Activated CD8-positive, alpha-beta memory T cell treated with anti-CD3 and anti-CD28 coated beads for 24 hours (primary cell): ENCODE data around the gene KDSR.
"Not testable (repeated sequence)": the region's sequence is repeated elsewhere in the genome, so short reads cannot be mapped to it uniquely, and the experiment has no call there.

ENCODE experiments used
- DNase-seq: peaks from one replicate; pipeline ENCODE4 v3.0.0-alpha.2; 2020

KDSR gene

DNA sequence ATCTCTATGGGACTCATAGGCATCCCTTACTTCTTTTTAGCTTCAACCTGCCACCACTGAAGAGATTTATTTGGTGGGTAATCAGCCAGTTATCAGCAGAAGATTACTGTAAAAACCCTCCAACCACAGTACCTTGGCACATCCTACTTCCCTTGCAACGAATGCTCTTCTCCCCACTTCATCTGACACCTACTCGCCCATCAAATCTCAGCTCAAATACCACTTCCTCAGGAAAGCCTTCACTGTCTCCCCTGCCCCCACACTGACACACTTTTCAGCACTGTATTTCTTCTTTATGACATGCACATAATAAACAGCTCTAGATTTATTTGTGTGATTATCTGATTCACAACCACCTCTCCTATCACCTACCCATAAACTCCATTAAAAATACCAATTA, 3.1 kb downstream of the KDSR start:
- DNase-seq = no peak

DNA sequence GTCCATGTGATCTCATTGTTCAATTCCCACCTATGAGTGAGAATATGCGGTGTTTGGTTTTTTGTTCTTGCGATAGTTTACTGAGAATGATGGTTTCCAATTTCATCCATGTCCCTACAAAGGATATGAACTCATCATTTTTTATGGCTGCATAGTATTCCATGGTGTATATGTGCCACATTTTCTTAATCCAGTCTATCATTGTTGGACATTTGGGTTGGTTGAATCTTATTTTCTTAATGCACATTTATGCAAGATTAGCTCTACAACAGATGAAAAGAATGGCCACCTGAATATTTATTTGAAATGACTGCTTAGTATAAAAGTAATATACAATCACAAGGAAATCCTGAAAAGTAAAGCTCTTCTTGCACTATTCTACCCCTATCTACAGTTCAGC, 3.6 kb downstream of the KDSR start:
- not testable (repeated sequence) for DNase-seq

DNA sequence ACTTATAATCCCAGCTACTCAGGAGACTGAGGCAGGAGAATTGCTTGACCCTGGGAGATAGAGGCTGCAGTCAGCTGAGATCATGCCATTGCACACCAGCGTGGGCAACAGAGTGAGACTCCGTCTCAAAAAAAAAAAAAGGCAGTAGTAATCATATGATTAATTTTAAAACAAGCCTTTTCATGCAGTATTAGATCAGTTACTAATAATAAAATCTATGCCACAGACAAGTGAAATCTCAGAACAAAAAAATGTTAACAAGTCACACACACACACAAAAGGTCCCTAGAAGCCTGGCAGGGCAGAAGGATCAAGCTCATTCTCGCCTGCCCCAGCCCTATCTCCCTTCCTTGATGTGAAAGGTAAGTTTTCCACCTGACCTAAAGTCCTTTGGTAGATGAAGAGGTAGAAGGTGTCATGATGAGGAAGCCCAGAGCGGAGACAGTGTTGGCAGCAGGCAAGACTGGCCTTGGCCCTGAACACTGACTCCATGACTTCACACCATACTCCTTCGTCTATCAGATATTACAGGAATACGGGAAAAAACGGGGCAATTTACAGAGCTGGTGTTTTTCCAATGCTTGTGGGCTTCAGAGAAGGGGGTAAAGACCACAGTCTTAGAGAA, 10.6 kb downstream of the KDSR start:
- DNase-seq = no peak

DNA sequence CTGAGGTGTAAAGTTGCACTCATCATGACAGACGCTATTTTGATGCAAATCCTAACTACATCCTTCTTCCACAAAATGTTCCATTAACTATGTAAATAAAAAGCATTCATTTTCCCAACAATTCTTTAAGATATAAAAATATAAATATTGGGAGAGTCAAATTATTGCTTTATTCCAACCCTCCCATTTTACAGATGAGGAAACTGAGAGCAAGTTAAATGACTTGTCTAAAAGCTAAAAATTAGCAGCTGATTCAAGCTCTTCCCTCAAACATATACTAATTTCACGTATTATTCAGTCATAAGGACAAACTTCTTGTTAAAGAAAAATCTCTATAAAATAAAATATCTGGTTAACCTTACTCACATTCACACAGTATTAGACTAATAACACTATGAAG, 16.8 kb downstream of the KDSR start:
- DNase-seq = no peak

DNA sequence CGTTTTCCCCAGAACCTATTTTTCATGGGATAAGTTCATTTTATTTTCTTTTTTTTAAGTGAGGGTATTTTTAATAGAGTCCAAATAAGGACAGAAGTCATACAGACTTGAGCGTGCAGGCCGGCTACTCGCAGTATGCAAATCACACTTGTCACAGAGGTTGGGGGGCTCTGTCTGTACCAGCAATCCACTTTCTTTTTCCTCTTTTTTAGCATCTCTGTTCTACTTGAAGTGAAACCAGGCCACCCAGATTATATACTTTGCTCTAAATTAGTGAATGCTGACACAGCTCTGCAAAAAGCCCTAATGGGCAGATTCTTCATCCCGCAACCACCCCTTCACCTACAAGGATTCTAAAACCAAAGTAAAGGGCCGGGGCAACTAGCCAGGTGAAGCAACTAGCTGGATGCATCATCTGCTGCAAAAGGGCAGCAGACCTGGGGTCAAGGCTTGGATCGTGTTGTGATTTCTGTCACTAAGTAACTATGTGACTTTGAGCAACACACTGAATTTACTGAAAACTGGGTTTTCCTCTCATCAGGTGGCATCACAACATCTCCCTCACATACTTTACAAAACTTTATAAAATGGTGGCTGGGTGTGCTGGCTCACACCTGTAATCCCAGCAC, 18.4 kb downstream of the KDSR start:
- DNase-seq = no peak

DNA sequence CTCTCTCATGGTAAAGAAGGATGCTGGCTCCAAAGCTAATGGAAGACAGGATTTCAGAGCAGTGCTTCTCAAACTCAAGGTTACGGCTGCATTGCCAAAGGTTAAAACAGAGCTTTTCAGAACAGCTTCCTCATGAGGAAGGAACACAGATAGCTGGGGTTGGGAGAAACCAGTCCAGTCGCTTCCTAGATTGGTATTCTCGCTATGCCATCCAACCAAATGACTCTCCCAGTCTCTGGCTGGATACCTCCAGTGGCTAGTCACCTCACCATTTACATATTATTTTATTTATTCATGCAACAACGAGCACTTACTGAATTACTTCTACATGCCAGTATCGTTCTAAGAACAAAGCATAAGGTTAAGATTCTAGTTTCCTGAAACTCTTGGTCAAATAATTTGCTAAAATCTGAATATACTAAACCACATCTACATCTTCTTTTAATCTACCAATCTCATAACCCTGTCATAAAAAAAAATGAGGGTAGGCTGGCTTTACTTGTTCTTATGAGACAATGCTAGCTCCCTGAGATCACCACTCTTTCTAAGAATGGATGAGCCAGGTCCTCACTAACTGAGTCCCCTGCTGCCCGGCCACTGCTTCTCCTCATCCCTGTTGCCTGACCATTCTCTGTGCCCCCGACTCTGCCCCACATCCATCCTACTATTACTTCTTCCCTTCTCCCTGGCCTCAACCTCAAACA, 20.4 kb downstream of the KDSR start:
- no peak for DNase-seq

DNA sequence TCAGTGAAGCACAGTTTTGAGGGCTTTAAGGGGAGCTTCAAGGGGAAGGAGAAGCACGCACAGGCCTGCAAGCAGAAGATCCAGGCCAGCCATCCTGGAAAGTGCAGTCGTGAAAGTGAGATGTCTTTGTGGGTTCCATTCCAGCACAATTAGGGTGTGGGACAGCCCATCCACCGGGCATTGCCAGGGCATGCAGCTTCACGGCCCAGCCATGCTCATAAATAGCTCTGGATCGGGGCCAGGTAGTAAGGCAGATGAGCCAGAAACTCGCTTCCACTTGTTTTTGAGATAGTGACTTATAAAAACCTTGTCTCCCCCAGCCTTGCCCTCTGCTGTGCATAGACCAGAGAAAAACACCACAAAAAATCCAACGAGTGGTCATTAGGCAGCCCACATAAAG, 21.0 kb downstream of the KDSR start:
- no peak for DNase-seq

DNA sequence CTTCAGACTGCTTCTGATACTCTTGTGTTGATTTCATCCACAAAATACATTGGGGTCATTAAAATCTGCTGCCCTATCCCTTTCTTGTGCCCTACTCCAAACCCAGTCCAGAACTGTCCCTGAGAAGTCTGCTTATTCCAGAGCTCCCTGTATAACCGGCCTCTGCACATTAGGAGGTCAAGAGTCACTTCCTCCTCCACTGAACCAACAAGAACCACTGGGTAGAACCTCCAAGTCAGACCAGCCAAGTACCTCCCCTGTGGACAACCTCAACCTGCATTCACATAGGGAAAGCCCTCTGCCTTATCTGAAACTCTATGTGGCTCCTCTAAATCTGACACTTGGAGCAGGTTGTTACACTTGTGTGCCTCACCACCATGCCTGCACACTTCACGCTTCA, 22.1 kb downstream of the KDSR start:
- DNase-seq = no peak

DNA sequence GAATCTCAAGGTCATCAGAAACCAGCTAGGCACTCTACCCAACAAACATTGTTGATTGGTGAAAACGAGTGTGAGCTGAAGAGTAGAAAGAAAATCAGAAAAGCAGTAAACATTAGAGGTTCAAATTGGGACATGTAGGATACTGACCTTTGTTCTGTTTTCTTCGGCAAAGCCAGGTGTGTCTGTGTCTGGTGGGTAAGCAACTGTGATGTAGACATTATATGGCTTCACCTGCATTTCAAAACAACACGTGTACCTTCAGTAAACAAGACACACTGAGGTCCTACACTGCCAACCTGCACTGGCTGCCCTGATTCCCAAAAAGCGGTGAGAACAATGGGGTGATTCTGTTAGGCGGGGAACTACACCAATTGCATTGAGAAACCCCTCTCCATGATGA, 22.7 kb downstream of the KDSR start:
- DNase-seq = no peak

DNA sequence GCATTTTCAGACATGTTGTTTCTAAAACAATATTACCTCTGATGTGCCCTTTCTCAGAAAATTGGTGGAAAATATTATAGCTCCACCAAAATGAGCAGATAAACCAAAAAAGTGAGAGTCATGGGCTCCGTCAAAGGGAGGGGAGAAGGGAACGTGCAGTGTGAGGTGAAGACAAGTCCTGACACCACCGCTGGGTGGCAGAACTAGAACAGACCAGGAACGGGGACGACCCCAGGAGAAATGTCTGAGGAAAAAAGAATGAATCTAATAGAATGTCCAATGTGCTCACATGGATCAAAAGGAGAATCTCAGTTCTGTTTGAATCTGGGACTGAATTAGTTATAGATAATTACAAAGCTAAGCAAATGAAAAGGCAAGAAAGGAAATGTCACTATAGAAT, 24.8 kb downstream of the KDSR start:
- DNase-seq = no peak

DNA sequence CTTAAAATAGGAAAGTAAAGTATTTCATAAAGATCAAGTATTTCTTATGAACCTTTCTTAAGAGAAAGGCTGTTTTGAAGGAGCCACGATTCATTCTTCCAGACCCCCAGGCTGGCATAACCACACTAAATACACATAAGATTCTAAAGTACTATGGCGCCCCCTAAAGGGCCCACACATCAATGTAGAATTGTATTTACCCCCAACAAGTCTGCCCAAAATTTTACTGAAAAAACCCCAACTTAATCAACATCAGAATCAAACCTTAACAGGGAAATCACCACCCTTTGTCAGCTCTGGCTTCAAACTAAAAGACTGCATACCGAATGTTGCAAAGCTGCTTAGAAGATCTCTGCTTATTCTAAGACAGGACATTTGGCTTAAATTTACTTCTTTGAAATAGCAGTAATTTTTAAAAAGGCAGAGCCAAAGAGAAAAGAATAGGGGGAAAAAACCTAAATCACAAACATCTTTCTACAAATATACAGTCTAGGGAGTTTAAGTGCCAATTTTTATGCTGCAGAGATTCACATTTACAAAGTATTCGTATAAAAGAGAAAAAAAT, 27.0 kb downstream of the KDSR start:
- DNase-seq = no peak

DNA sequence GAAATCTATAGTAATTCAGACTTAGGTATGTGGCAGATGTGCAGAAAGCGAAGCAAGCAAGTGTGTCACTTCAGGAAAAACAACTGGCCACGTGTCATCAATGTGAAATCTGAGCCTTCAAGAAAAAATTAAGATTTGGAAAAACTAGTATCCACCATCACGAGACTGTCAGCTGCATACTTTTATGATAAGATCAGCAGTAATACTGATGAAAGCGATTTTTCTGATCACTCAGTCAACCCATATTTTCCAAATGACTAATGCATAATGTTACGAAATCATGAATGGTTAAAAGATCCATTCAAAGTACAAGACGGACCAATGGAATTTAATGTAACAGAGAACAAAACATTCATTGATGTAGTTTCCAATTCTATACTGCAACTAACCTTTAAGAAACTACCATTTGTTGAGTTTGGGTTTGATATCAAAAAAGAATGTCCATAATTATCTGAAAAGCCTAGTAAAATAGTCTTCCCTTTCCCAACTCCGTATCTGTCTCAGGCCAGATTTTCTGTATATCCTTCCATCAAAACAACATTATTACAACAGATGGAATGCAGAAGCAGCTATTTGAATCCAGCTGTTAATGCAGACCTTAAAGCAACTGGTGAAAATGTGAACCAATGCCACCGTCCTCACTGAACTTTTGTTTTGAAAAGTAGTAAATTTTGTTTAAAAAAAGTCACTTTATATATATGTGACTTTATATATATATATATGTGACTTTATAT, 30.5 kb downstream of the KDSR start:
- DNase-seq = no peak

DNA sequence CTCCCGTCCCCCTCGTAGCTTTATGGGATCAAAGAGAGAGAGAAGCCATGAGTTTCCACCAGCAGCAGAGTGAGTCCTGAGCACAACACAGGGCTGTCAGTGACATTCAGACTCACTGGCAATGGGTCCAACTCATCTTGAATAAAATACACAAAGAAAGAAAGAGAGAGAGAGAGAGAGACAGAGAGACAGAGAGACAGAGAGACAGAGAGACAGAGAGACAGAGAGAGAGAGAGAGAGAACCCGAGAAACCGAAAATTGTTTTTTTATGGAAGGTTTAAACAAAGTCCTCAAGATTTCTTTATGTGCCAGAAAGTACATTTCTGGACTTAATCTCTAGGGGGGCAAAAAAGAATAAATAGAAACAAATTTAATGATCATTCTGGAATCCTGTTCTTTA, 35.9 kb downstream of the KDSR start:
- DNase-seq = no peak

DNA sequence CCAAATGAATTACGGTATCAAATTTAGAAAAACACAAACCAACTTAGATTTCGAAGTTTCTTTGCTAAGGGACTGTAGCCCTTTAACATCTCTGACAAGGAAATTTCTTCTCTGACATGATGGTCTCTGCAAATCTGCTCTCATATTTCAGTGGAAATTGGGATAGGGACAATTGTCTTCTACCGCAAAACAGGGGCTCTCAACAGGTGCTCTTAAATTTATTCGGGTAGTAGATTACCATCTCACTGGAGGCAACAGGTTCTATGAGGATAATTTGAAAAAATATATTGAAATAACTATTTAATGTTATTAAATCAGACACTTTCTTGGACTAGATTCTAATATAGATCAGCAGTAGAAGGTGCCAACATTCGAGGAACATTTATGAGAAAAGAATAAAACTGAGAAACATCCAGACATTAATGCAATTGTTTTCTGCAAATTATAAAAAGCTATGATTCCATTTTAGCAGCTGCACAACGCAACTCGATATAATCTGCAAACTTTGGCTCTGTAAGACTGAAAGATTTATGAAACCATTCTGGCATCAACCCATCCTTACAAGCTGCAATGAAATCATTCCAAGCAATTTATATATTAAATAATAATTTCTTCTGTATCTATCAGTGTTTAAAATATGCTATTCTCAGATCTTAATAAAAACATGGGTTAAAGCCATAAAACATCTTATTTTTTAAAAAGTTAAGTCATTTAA, 37.4 kb downstream of the KDSR start:
- no peak for DNase-seq

DNA sequence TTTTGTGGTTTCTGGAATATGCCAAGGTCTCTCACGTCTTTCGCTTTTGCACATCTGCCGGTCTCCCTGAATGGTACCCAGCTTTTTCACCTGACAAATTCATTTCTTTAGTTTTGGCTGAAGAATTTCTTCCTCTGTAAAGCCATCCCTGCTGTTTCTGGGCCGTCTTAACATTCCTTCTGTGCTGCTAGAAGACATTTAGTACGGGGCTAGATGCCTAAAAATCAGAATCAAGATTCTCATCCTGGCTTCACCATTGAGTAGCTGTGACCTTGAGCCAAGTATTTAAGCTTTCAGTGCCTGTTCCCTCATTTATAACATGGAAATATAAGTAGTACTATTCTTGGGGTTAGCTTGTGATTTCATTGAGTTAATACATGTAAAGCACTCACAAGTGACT, 41.0 kb downstream of the KDSR start:
- no peak for DNase-seq

DNA sequence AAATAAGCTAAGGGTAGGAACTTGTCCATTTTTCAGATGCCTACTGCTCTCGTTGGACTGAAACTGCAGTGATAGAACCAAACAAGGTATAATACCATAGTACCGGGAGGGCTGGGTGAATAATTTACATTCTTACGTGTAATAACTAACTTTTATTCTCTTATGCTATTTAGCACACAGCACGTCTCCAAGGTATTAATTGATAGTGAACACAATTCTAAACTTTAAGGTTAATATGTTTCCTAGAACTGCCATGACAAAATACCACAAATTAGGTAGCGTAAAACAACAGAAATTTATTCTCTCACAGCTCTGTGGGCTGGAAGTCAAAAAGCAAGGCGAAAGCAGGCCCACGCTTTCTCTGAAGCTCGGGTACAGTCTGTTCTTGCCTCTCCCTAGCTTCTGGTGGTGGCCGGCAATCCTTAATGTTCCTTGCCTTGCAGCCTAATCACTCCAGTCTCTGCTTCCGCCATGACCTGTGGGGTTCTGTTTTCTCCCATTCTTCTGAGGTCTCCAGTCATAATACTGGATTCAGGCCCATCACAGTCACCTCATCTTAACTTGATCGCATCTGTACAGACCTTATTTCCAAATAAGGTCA, 41.8 kb downstream of the KDSR start:
- DNase-seq = no peak

DNA sequence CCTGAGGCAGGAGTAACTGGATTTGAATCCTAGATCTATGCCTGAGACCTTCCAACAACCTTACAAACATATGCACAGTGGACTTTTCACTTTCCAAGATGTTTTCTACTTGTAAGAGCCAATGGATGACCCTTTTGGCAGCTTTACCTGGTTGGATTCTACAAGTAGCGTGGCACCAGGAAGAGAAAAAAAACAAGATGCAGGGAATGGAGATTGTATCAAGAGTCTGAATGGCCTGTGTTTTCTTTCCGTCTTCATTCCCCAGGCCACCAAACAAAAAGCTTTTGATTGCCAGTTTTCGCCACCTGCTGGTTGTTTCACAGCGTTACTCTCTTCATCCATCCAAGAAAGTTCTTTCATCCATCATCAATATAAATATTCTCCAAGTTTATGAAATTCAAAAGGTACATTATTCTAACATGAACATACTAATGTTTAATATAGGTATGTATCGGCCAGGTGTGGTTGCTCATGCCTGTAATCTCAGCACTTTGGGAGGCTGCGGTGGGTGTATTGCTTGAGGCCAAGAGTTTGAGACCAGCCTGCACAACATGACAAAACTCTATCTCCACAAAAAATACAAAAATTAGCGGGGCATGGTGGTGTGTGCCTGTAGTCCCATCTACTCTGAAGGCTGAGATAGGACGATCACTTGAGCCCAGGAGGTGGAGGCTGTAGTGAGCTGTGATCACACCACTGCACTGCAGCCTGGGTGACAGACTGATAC, 43.9 kb downstream of the KDSR start:
- no peak for DNase-seq

DNA sequence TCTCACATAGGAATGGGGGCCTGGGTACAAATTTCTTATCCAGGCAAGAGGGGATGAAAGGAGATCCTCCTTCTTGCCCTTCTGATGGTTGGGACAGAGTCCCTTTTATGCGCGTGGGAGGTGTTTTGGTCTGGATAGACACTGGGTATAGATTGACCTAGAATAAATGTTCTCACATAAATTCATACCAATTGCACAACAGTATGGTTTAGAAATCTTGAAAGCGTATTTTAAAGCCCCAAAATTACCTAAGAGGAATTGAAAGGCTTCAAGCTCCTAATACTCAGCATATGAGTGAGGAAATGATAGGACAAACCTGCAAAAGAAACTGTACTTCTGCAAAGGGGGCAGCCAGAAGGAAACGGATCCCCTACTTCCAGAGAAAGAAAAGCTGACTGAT, 44.8 kb downstream of the KDSR start:
- no peak for DNase-seq

DNA sequence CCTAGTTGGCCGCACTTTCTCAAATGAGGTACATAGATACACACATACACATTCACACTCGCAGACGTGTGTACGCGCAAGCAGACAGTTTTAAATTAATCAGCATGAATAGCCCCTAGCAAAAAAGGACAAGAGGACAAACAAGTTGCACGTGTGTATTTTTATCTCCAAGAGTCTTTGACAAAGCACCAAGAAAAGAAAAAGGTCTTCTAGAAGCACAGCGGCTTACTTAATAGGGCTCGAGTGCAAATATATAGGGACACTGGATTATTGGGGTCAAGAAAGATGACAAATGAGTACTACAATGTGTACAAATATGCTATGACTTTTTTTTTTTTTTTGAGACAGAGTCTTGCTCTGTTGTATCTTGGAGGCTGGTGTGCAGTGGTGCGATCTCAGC, 45.7 kb downstream of the KDSR start:
- no peak for DNase-seq

DNA sequence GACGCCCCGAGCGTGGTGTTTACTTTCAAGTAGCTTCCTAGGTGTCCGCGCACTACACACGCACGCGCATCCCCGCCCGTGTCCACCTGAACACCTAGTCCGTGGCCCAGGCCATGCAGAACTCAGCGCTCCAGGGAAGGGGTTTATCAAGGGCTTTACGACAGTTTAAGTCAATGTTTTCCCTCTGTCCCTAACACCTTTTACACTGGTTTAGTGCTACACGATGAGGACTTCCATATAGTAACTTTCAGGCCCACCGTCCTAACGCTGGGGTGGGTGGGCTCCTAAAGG, 46.1 kb downstream of the KDSR start:
- DNase-seq = no peak

DNA sequence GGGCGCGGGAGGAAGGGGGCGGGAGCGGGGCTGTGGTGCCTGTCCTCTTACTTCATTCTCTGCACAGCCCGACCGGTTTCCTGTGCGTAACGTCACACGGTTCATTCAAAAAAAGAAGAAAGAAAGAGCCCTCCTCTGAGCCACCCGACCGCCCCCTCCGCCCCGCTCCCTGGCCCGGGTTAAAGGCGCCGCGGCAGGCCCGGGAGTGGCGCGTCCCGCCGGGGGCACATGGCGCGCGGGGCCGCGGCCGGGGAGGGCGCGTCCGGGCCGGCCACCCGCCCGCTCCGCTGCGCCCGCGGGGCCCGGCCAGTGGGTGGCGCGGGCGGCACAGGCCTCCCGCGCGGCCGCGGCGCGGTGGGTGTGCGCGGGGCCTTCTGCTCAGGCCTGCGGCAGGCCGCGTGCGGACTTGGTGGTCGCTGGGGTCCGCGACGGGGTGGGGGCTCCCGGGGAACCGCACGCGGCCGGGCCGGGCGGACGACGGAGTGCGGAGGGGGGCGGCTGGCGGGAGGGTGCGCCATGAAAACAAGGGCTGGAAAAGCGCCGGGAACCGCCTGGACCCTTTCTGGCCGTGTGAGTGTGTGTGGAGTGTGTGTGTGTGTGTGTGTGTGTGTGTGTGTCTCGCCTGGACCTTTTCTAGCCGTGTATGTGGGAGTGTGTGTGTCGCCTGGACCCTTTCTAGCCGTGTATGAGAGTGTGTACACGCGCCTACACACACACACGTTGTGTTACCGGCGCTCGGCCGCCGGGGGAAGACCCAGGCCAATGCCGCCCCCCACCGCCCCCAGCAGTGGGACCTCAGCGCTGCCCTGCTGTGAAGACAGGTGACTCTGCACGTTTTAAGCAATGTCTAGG, 46.7 kb downstream of the KDSR start:
- DNase-seq = peak; percentile 90
